ENCODE measurements around the gene ZBTB34.

Gene ZBTB34

DNA sequence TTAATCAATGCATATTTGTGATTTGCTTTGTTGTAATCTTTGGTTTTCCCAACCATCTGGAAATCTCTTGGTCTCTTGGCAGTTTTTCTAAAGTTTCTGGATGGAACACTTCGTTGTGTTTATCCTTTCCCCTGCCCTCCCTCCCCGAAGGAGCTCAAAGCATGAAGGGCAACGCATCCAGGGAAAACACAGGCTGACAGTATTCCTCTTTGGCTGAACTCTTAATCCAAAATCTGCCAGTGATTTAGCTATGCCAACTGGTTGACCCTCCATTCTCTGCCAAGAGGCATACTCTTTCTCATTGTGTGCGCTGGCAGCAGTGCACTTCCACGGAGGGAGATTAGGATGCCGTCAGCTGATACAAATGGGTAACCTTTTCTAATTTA is 20.5 kb downstream of the ZBTB34 start:
- no peak for ATAC-seq
- peaks cover 18% of the 10 kb centered on the region for H3K4me1 Mint-ChIP-seq
- no peak overlapping the region for H3K27ac Mint-ChIP-seq
- H3K27me3 Mint-ChIP-seq, result no peaks in the 10 kb centered on the region
- no peak for DNase-seq
- no peaks in the 10 kb centered on the region for H3K9me3 Mint-ChIP-seq
- H3K4me3 Mint-ChIP-seq, result no peak overlapping the region

GRCh38 chr9:126882746-126883145 is 22.3 kb downstream of the ZBTB34 start:
- ATAC-seq (no peak), DNase-seq (no peak)
- Mint-ChIP-seq H3K27me3 (no peaks in the 10 kb centered on the region), H3K4me1 (no peaks in the 10 kb centered on the region), H3K9me3 (no peaks in the 10 kb centered on the region), H3K4me3 (no peak overlapping the region), H3K27ac (no peak overlapping the region)

DNA sequence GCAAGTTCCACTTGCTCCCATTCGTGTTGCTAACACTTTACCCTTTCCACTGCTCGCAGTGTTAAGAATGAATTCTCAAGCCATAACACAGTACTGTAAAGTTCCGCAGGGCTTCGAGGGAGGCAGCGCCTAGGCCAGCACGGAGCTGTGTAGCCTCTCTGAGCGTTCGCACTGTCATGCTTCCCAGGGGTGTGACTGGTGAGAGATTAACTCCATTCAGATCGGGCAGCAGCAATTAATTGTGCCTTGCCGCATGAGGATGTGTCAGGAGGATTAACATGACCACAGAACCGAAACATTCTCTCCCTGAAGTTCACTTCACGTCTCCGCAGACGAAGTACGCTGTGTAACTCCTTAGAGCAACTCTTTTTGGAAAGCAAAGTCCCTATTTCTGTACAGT is 23.2 kb downstream of the ZBTB34 start:
- Mint-ChIP-seq H3K27ac (no peak overlapping the region), H3K27me3 (no peaks in the 10 kb centered on the region), H3K4me1 (no peaks in the 10 kb centered on the region), H3K4me3 (no peak overlapping the region), H3K9me3 (no peaks in the 10 kb centered on the region)
- ATAC-seq, result no peak
- DNase-seq, result no peak

DNA sequence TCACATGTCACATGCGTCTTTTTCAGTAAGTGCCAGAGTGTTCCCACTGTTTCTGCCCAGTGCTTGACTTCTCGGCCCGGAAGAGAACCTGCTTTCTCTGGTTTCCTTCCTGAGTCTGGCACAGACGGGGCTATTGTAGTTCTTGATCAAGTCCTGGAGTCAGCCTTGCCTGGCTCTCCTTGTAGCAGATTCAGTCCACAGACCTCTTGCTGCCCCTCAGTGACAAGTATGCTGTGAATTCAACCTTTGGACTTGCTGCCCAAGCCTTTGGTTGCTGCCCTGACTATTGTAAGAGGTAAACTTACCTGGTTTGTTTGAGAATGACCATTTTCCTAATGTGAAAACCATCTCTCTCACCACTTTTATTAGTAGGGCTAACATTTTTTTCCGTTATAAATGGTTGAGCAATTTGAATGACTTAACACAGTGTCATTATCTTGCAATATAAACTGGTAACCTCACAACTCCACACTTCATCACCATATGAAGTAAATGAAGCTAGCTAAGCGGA is 24.7 kb downstream of the ZBTB34 start:
- Mint-ChIP-seq H3K4me1 (no peaks in the 10 kb centered on the region), H3K4me3 (no peak overlapping the region), H3K9me3 (no peaks in the 10 kb centered on the region), H3K27me3 (no peaks in the 10 kb centered on the region), H3K27ac (no peak overlapping the region)
- ATAC-seq (no peak), DNase-seq (no peak)

- no peaks in the 10 kb centered on the region for H3K9me3 Mint-ChIP-seq
- DNase-seq, result no peak
- H3K27ac Mint-ChIP-seq, result no peak overlapping the region
- no peak overlapping the region for H3K4me3 Mint-ChIP-seq
- ATAC-seq, result no peak
- no peaks in the 10 kb centered on the region for H3K27me3 Mint-ChIP-seq
- no peaks in the 10 kb centered on the region for H3K4me1 Mint-ChIP-seq
These were observed 25.8 kb downstream of the ZBTB34 start for GRCh38 chr9:126886034-126886822.

DNA sequence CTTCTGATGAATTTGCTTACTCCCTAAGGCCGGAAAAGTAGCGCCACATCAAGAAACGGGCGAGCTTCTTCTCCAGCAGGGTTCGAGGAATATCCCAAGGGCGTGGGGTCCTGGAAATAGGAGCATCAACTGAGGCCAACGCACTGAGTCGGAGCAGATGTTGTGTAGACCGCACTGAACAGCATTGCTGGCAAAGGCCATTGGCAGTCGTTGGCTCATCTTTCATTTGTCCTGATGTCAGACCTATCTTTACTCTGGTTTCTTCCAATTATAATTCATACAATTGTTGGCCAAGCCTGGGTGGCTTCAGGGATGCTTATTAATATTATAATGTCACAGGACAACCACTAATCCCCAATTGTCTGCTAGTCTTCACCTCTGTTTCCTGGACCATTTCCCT is 26.5 kb downstream of the ZBTB34 start:
- DNase-seq (no peak), ATAC-seq (no peak)
- no peaks in the 10 kb centered on the region for H3K27me3 Mint-ChIP-seq
- no peak overlapping the region for H3K4me3 Mint-ChIP-seq
- no peak overlapping the region for H3K27ac Mint-ChIP-seq
- H3K4me1 Mint-ChIP-seq, result no peaks in the 10 kb centered on the region
- no peaks in the 10 kb centered on the region for H3K9me3 Mint-ChIP-seq

- H3K27ac Mint-ChIP-seq, result no peak overlapping the region
- ATAC-seq (no peak), DNase-seq (no peak)
- H3K27me3 Mint-ChIP-seq, result no peaks in the 10 kb centered on the region
- H3K4me1 Mint-ChIP-seq, result peaks cover 6% of the 10 kb centered on the region
- H3K4me3 Mint-ChIP-seq, result no peak overlapping the region
- no peaks in the 10 kb centered on the region for H3K9me3 Mint-ChIP-seq
These were observed 31.2 kb downstream of the ZBTB34 start for GRCh38 chr9:126891676-126892075.

DNA sequence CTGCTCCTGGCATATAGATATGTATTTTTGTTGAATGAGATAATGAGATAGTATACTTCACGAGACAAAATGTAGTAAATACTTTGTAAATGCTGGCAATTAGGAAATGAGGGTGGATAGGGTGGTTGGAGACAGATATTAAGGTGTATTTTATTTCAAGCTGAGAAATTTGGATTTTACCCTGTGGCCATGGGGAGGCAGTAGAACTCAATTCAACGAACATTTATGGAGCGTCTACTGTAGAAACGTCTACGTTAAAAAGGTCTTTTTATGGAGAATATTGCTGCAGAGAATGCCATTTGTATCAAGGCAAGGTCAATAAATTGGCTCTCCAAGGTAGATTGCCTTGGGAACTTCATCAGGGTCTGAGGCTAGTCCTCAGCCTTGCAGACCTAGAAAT is 32.6 kb downstream of the ZBTB34 start:
- DNase-seq (no peak), ATAC-seq (no peak)
- Mint-ChIP-seq H3K27ac (no peak overlapping the region), H3K27me3 (peaks cover 8% of the 10 kb centered on the region), H3K9me3 (no peaks in the 10 kb centered on the region), H3K4me3 (no peak overlapping the region), H3K4me1 (peaks cover 6% of the 10 kb centered on the region)

DNA sequence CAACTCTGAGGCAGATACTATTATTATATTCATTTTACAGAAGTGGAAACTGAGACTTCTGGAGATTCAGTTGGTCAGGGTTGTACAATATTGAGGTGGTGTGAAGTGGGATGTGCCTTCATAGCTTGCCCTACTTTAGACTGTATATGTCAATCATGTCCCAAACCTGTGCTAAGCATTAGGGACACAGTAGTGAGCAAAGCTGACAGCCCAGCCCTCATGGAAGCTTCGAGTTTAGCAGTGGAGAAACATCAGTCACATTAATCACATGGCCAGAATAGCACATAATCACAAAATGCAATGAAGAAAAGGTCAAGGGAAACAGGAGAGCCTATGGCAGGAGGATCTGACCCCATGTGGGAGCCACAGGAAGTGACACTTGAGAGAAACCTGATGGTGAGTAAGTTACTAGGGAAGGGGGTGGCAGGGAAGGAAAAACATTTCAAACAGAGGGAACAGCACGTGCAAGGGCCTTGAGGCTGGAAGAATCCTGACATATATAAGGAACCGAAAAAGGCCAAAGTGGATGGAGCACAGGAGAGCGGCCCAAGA is 33.7 kb downstream of the ZBTB34 start:
- Mint-ChIP-seq H3K27me3 (peaks cover 8% of the 10 kb centered on the region), H3K27ac (no peak overlapping the region), H3K4me1 (peaks cover 6% of the 10 kb centered on the region), H3K4me3 (no peak overlapping the region), H3K9me3 (no peaks in the 10 kb centered on the region)
- ATAC-seq (peak; percentile 20), DNase-seq (no peak)

- Mint-ChIP-seq H3K27me3 (peaks cover 15% of the 10 kb centered on the region), H3K27ac (no peak overlapping the region), H3K9me3 (peaks cover 4 to 13% of the 10 kb centered on the region in 2 donors), H3K4me1 (no peaks in the 10 kb centered on the region), H3K4me3 (no peak overlapping the region)
- ATAC-seq (no peak), DNase-seq (no peak)
These were observed 41.8 kb downstream of the ZBTB34 start for GRCh38 chr9:126902210-126902609.

DNA sequence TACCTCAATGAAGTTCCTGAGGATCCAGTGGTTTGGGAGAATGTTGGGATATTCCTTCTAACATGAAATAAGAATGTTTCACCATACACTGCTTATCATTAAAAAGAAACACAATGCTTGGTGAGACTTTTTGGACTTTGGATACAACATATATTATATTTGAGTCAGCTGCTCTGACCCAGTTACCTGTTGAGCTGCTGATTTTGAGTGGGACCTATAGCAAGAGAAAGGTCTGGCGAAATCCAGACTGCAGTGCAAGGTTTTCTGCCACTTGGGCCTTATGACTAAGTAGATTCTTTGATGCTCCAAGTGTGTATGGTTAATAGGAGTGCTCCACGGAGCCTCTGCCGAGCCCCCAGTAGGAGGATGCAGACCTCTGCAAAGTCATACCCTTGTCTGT is 44.1 kb downstream of the ZBTB34 start:
- Mint-ChIP-seq H3K4me3 (no peak overlapping the region), H3K27ac (no peak overlapping the region), H3K4me1 (no peaks in the 10 kb centered on the region), H3K9me3 (peaks cover 4 to 13% of the 10 kb centered on the region in 2 donors), H3K27me3 (peaks cover 7% of the 10 kb centered on the region)
- ATAC-seq (no peak), DNase-seq (no peak)

- Mint-ChIP-seq H3K27ac (no peak overlapping the region), H3K4me1 (no peaks in the 10 kb centered on the region), H3K9me3 (peaks cover 2 to 10% of the 10 kb centered on the region in 2 donors), H3K4me3 (no peak overlapping the region), H3K27me3 (peaks cover 7% of the 10 kb centered on the region)
- ATAC-seq, result no peak
- DNase-seq, result no peak
These were observed 45.7 kb downstream of the ZBTB34 start for GRCh38 chr9:126906091-126906490.

GRCh38 chr9:126907058-126907457 is 46.6 kb downstream of the ZBTB34 start:
- no peak overlapping the region for H3K27ac Mint-ChIP-seq
- peaks cover 11% of the 10 kb centered on the region for H3K27me3 Mint-ChIP-seq
- H3K4me3 Mint-ChIP-seq, result no peak overlapping the region
- H3K9me3 Mint-ChIP-seq, result peaks cover 0 to 4% of the 10 kb centered on the region in 2 donors
- H3K4me1 Mint-ChIP-seq, result no peaks in the 10 kb centered on the region
- DNase-seq (no peak), ATAC-seq (no peak)

DNA sequence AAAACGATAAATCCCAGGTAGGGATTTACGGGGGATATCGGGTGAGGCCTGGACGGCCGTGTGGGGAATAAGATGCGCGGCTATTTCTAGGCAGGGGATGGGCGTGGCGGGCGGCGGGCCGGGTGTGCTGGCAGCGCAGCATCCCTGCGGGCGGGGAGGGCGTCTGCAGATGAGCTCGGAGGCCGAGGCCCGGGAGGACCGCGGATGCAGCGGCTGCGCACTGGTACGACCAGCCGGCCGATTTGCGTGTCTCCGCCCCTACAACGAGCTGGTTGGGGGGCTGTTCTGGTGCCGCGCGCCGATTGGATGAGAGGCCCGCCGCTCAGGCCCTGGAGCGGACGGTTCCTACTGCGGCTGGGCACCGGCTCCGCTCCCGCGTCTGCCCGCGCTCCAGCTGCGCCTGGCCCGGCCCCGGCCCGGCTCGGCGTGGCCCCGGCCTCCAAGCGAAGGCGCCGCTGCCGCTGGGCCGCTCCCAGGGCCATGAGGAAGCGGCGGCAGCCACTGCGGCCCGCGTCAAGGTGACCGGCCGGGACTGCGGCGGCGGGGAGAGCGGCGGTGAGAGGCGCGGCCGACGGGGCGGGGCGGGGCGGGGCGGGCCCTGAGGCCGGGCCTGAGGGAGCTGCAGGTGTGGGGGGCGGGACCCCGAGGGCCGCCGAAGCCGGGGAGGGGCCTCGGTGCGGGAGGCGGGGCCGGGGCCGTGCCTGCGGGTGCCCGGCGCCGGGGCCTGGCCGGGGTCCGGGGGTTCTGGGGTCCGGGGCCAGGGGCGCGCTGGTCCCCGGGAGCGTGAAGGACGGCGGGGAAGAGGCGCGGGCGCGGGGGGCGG is 54.2 kb downstream of the ZBTB34 start, which contains the start of gene RALGPS1:
TSS of gene RALGPS1 (plus strand) at position 325 of the 823 bp plus-strand sequence. CDS start 47,508 bp downstream, outside the sequence.
- Mint-ChIP-seq H3K4me1 (peaks cover 13% of the 10 kb centered on the region), H3K27me3 (peaks cover 31% of the 10 kb centered on the region), H3K4me3 (peak within 1 kb of the TSS; percentile 76 to 83), H3K27ac (no peak within 1 kb of the TSS), H3K9me3 (peaks cover 0 to 7% of the 10 kb centered on the region in 2 donors)
- DNase-seq (peak; percentile 92 to 94), ATAC-seq (peak; percentile 99)

DNA sequence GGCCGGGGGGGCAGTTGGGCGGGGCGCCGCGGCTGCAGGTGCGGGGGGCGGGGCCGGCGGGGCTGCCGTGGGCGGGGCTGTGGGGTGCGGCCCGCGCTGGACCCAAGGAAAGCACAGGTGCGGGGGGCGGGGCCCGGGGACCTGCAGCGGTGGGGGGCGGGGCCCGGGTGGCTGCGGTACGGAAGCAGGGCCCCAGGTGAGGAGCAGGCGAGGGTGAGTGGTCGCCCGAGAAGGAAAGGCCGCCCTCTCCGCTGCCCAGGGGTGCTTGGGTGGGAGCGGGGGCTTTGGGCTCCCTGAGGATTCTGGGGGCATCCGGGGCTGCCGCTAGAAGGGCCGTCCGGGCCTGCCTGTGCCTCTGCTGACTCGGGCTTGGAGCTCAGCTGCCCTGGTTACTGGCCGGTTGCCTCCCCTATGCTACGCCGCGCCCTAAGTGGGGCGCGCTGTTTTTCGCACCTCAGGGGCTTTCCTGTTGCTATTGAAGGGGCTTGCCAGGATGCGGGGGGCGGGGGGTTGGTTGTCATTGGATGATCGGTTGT is 54.9 kb downstream of the ZBTB34 start:
- H3K4me1 Mint-ChIP-seq, result peaks cover 13% of the 10 kb centered on the region
- H3K27me3 Mint-ChIP-seq, result peaks cover 31% of the 10 kb centered on the region
- peak overlapping the region; percentile 69 to 70 for H3K4me3 Mint-ChIP-seq
- peak; percentile 17 to 20 for DNase-seq
- peaks cover 0 to 7% of the 10 kb centered on the region in 2 donors for H3K9me3 Mint-ChIP-seq
- ATAC-seq, result no peak
- no peak overlapping the region for H3K27ac Mint-ChIP-seq

Data from stimulated activated naive CD8-positive, alpha-beta T cell treated with anti-CD3 and anti-CD28 coated beads, Interleukin-15, amount 100 ng/mL, for 72 hours (primary cell).